DOHH2 (cell line): ENCODE results near the gene GJB6.

ENCODE experiments used
- H3F3A ChIP-seq: fragments of 200-600 bp; sonication (generic), shearing (Covaris generic); 2 replicates; pipeline ENCODE4 v1.6.0; 2016; ENCODE audit warnings: antibody characterized with exemption, mild to moderate bottlenecking; ENCODE audit not compliant: control insufficient read depth, insufficient read depth
- H3K27ac ChIP-seq: fragments of 200-600 bp; sonication (generic); 2 replicates; pipeline ENCODE4 v1.5.1; 2014; ENCODE audit warnings: low read depth, mild to moderate bottlenecking, low read length, moderate library complexity
- H3K27me3 ChIP-seq: fragments of 200-600 bp; sonication (generic); 2 replicates; pipeline ENCODE4 v1.6.1; 2014; ENCODE audit warnings: mild to moderate bottlenecking, low read length, mixed read lengths; ENCODE audit not compliant: control insufficient read depth
- H3K36me3 ChIP-seq: fragments of 200-600 bp; sonication (generic); 2 replicates; pipeline ENCODE4 v1.6.1; 2014; ENCODE audit warnings: mild to moderate bottlenecking, low read length, moderate library complexity, mixed read lengths; ENCODE audit not compliant: control insufficient read depth
- H3K4me1 ChIP-seq: fragments of 200-600 bp; sonication (generic); 2 replicates; pipeline ENCODE4 v1.6.1; 2014; ENCODE audit warnings: mild to moderate bottlenecking, low read length, mixed read lengths; ENCODE audit not compliant: control insufficient read depth
- H3K4me2 ChIP-seq: fragments of 200-600 bp; sonication (generic); 2 replicates; pipeline ENCODE4 v1.6.0; 2014; ENCODE audit warnings: mild to moderate bottlenecking, low read length, moderate library complexity
- H3K4me3 ChIP-seq: fragments of 200-600 bp; sonication (generic); 2 replicates; pipeline ENCODE4 v1.5.1; 2014; ENCODE audit warnings: mild to moderate bottlenecking, low read length, mixed read lengths
- H3K79me2 ChIP-seq: fragments of 200-600 bp; sonication (generic); 2 replicates; pipeline ENCODE4 v1.6.1; 2014; ENCODE audit warnings: mild to moderate bottlenecking, low read length, mixed read lengths; ENCODE audit not compliant: control insufficient read depth
- H3K9me2 ChIP-seq: fragments of 200-600 bp; sonication (generic); replicated peaks from 2 replicates; pipeline ENCODE4 v1.6.1; 2014; ENCODE audit warnings: mild to moderate bottlenecking, low read length, mixed read lengths; ENCODE audit not compliant: control insufficient read depth
- H3K9me3 ChIP-seq: fragments of 200-600 bp; sonication (generic); 2 replicates; pipeline ENCODE4 v1.6.1; 2014; ENCODE audit warnings: antibody characterized with exemption, low read length, mixed read lengths; ENCODE audit not compliant: control insufficient read depth, insufficient read depth
- H4K20me1 ChIP-seq: fragments of 200-600 bp; sonication (generic); 2 replicates; pipeline ENCODE4 v1.6.0; 2014; ENCODE audit warnings: low read depth, mild to moderate bottlenecking, antibody characterized with exemption, low read length, moderate library complexity; ENCODE audit not compliant: control insufficient read depth, insufficient read depth
- EZH2phosphoT487 ChIP-seq: fragments of 200-600 bp; sonication (generic); IDR thresholded peaks from 2 replicates; pipeline ENCODE4 v1.6.1; 2017; ENCODE audit warnings: borderline replicate concordance, mild to moderate bottlenecking, antibody characterized with exemption, low read length, moderate library complexity, mixed read lengths
- TF ChIP-seq, protein P1 (sequence below): fragments of 200-600 bp; sonication (generic); IDR thresholded peaks from one replicate; pipeline ENCODE4 v1.5.1; 2014; ENCODE audit warnings: antibody characterized with exemption, mild to moderate bottlenecking, low read depth, low read length; ENCODE audit not compliant: poor library complexity, severe bottlenecking

Gene GJB6

DNA sequence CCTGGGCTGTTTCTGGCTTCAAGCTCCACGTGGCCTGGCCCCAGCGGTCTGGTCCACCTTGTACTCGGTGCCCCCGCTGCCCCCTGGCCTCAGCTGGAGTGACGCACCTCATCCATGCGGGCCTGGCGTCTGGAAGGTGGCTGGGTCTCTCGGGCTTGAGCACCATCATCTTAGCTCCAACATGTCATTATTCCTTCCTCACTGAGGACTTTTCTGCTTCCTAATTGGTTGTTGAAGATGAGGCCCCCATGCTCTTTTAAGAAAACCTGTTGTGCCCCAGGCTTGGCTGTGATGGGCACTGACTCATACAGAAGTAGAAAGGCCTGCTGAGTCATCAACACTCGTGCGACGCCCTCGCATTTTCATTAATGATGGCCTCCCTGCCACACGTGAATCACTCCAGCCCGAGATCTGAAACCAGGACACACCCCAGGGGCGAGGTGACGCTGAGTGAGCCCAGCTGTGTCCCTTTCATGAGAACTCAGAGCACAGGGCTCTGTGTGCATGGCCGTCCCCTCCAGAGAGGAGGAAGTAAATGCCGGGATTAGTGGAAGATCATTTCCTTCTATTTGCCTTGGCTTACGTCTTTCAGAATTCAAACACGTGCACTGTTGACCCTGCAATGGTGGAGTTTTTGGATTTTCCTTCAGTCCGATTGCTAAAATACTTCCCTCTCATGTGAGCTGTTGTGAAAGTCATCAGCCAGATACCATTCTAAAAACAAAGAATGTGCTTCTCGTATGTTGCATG lies 57.3 kb downstream of the GJB6 start:
- H3K27me3 ChIP-seq: peaks cover 32% of the 10 kb centered on the region
- no peaks in the 10 kb centered on the region for H3F3A ChIP-seq
- H3K27ac ChIP-seq: no peak overlapping the region
- no peaks in the 10 kb centered on the region for H3K36me3 ChIP-seq
- H3K4me1 ChIP-seq: peaks cover 7% of the 10 kb centered on the region; the same call in 1 of the 2 replicates
- H3K4me3 ChIP-seq: no peak overlapping the region
- H3K79me2 ChIP-seq: no peaks in the 10 kb centered on the region
- H3K4me2 ChIP-seq: no peak overlapping the region
- H3K9me3 ChIP-seq: no peaks in the 10 kb centered on the region
- TF ChIP-seq, protein P1, sequence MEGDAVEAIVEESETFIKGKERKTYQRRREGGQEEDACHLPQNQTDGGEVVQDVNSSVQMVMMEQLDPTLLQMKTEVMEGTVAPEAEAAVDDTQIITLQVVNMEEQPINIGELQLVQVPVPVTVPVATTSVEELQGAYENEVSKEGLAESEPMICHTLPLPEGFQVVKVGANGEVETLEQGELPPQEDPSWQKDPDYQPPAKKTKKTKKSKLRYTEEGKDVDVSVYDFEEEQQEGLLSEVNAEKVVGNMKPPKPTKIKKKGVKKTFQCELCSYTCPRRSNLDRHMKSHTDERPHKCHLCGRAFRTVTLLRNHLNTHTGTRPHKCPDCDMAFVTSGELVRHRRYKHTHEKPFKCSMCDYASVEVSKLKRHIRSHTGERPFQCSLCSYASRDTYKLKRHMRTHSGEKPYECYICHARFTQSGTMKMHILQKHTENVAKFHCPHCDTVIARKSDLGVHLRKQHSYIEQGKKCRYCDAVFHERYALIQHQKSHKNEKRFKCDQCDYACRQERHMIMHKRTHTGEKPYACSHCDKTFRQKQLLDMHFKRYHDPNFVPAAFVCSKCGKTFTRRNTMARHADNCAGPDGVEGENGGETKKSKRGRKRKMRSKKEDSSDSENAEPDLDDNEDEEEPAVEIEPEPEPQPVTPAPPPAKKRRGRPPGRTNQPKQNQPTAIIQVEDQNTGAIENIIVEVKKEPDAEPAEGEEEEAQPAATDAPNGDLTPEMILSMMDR: no peak
- TF ChIP-seq EZH2phosphoT487: no peak
- no peaks in the 10 kb centered on the region for H4K20me1 ChIP-seq
- H3K9me2 ChIP-seq: no peaks in the 10 kb centered on the region

DNA sequence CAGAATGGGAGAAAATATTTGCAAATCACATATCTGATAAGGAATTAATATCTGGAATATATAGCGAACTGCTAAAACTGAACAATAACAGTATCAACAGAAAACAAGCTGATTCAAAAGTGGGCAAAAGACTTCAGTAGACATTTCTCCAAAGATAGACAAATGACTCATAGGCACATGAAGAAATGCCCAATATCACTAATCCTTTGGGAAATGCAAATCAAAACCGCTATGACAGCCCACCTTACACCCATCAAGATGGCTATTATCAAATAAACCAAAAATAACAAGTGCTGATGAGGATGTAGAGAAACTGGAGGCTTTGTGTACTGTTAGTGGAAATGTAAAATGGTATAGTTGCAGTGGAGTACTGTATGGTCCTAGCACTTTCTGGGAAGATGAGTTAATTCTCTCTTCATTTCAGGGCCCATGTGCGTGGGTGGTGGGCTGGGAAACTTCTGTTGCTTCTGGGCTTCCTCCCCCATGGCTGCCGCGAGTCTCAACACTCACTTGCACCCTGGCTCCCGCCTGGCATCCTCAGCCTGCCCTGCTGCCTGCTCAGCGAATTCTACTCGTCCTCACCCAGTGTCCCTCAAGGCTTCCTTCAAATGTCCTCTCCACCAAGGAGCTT lies 58.9 kb downstream of the GJB6 start:
- Histone ChIP-seq H3K79me2 (no peaks in the 10 kb centered on the region), H3K9me3 (no peaks in the 10 kb centered on the region), H3K36me3 (no peaks in the 10 kb centered on the region), H3K27me3 (peaks cover 32% of the 10 kb centered on the region), H3F3A (no peaks in the 10 kb centered on the region), H3K9me2 (no peaks in the 10 kb centered on the region), H3K27ac (no peak overlapping the region), H4K20me1 (no peaks in the 10 kb centered on the region), H3K4me1 (peaks cover 7% of the 10 kb centered on the region; the same call in 1 of the 2 replicates), H3K4me3 (no peak overlapping the region), H3K4me2 (no peak overlapping the region)
- TF ChIP-seq, protein P1: no peak
- TF ChIP-seq EZH2phosphoT487: no peak
